NCI-H524 treated with DMSO at 0.1 percent for 48 hours (cell line): Measurements from ENCODE around the gene EFEMP1.
"Not testable (repeated sequence)": the region's sequence is repeated elsewhere in the genome, so short reads cannot be mapped to it uniquely, and the experiment has no call there.

Experiments used
- DNase-seq: peaks from one replicate; lab custom pipeline; 2025; lab: John Stamatoyannopoulos, UW

Gene EFEMP1

GRCh38 chr2:55827855-55828254 is 95.7 kb downstream of the EFEMP1 start:
- DNase-seq = no peak

DNA sequence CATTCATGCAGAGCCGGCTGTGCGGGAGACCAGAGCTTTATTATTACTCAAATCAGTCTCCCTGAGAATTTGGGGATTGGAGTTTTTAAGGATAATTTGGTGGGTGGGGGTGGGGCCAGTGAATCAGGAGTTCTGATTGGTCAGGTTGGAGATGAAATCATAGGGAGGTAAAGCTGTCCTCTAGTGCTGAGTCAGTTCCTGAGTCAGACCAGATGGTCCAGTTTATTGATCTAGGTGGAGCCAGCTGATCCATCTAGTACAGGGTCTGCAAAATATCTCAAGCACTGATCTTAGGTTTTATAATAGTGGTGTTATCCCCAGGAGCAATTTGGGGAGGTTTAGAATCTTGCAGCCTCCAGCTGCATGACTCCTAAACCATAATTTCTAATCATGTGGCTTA is 96.2 kb downstream of the EFEMP1 start:
- not testable (repeated sequence) for DNase-seq

DNA sequence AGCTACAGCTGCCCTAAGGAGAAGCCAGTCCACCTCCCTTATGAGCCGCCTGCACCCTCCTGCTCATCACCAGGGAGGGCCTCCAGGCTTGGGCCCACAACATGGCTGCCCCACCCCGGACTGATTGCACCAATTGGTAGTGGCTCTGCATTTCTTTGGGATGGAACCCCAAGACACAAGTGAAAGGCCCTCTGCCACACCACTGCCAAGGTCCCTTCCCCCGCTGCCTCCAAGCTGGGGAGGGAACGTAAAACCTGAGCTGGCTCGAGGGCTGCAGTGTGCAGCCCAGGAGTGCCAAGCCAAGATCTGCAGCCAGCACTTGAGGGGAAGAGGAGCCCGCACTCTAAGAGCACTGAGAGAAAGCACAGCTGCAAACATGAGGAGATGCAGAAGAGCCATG is 97.3 kb downstream of the EFEMP1 start:
- DNase-seq = no peak

- DNase-seq = no peak
Measured at GRCh38 chr2:55824551-55825096, 99.0 kb downstream of the EFEMP1 start.
